ENCODE results near the gene SAMD9. TPM values are rescaled to one million over a fixed set of nuclear protein-coding genes. Genes with fewer than 3 reads are reported as not detected.

Gene SAMD9
- total RNA-seq, 1 experiment from 2014 or later = 74.8 TPM

- no peaks in the 10 kb centered on the region for H3K27me3 Mint-ChIP-seq (ENCODE audit: unreplicated experiment)
- intact Hi-C loops (cut with micrococcal nuclease; ENCODE audit: unreplicated experiment) = no loop called here
- peaks cover 16% of the 10 kb centered on the region for H3K36me3 Mint-ChIP-seq (ENCODE audit: insufficient read depth, unreplicated experiment)
- CTCF ChIA-PET = no interaction called here
- H3K9me3 Mint-ChIP-seq (ENCODE audit: low read depth, unreplicated experiment) = peaks cover 12% of the 10 kb centered on the region
- H3K4me1 Mint-ChIP-seq (ENCODE audit: low read depth, unreplicated experiment) = peaks cover 34% of the 10 kb centered on the region
- H3K4me3 Mint-ChIP-seq (ENCODE audit: low read depth, unreplicated experiment) = peak overlapping the region; percentile 15
- no peak for TF ChIP-seq CTCF (IDR thresholded peaks at IDR 0.05; ENCODE audit: unreplicated experiment)
- peak overlapping the region; percentile 78 for H3K27ac Mint-ChIP-seq (ENCODE audit: unreplicated experiment)
- no TSS peak for BruUV-seq (replicated peaks)
- no peak for DNase-seq
These were observed 3.1 kb upstream of the SAMD9 start for GRCh38 chr7:93120592-93121549.

GRCh38 chr7:93119191-93119905 lies 1.6 kb upstream of the SAMD9 start:
- peaks cover 32% of the 10 kb centered on the region for H3K36me3 Mint-ChIP-seq (ENCODE audit: insufficient read depth, unreplicated experiment)
- peak overlapping the region; percentile 15 for H3K4me3 Mint-ChIP-seq (ENCODE audit: low read depth, unreplicated experiment)
- TF ChIP-seq CTCF (IDR thresholded peaks at IDR 0.05; ENCODE audit: unreplicated experiment) = no peak
- H3K9me3 Mint-ChIP-seq (ENCODE audit: low read depth, unreplicated experiment) = peaks cover 11% of the 10 kb centered on the region
- peak overlapping the region; percentile 78 for H3K27ac Mint-ChIP-seq (ENCODE audit: unreplicated experiment)
- H3K27me3 Mint-ChIP-seq (ENCODE audit: unreplicated experiment) = no peaks in the 10 kb centered on the region
- intact Hi-C loops (cut with micrococcal nuclease; ENCODE audit: unreplicated experiment) = loop anchor here (2.0 kb wide), 2 partner anchors 27 to 113 kb away; partner anchors contain the start of gene VPS50
- CTCF ChIA-PET = no interaction called here
- no TSS peak for BruUV-seq (replicated peaks)
- H3K4me1 Mint-ChIP-seq (ENCODE audit: low read depth, unreplicated experiment) = peaks cover 49% of the 10 kb centered on the region
- DNase-seq = peak; percentile 67

- Mint-ChIP-seq H3K27ac (ENCODE audit: unreplicated experiment) (peak overlapping the region; percentile 70), H3K4me1 (ENCODE audit: low read depth, unreplicated experiment) (peaks cover 54% of the 10 kb centered on the region), H3K27me3 (ENCODE audit: unreplicated experiment) (no peaks in the 10 kb centered on the region), H3K36me3 (ENCODE audit: insufficient read depth, unreplicated experiment) (peaks cover 45% of the 10 kb centered on the region), H3K9me3 (ENCODE audit: low read depth, unreplicated experiment) (peaks cover 5% of the 10 kb centered on the region), H3K4me3 (ENCODE audit: low read depth, unreplicated experiment) (peak overlapping the region; percentile 75)
- no peak for TF ChIP-seq CTCF (IDR thresholded peaks at IDR 0.05; ENCODE audit: unreplicated experiment)
- DNase-seq = peak; percentile 8
- intact Hi-C loops (cut with micrococcal nuclease; ENCODE audit: unreplicated experiment) = no loop called here
- TSS peak; percentile 59 for BruUV-seq (replicated peaks)
- CTCF ChIA-PET = interaction anchor here (1.1 to 1.7 kb wide), 4 partner anchors 13 to 114 kb away, joined by 3 to 8 read pairs (median 3); no protein-coding TSS in a partner anchor
These were observed 452 bp downstream of the SAMD9 start for GRCh38 chr7:93117327-93117726.

- no peak for TF ChIP-seq CTCF (IDR thresholded peaks at IDR 0.05; ENCODE audit: unreplicated experiment)
- CTCF ChIA-PET = no interaction called here
- Mint-ChIP-seq H3K9me3 (ENCODE audit: low read depth, unreplicated experiment) (peaks cover 9% of the 10 kb centered on the region), H3K36me3 (ENCODE audit: insufficient read depth, unreplicated experiment) (peaks cover 45% of the 10 kb centered on the region), H3K27ac (ENCODE audit: unreplicated experiment) (peak overlapping the region; percentile 70), H3K27me3 (ENCODE audit: unreplicated experiment) (no peaks in the 10 kb centered on the region), H3K4me1 (ENCODE audit: low read depth, unreplicated experiment) (peaks cover 45% of the 10 kb centered on the region), H3K4me3 (ENCODE audit: low read depth, unreplicated experiment) (peak overlapping the region; percentile 75)
- BruUV-seq (replicated peaks) = no TSS peak
- peak; percentile 29 for DNase-seq
- intact Hi-C loops (cut with micrococcal nuclease; ENCODE audit: unreplicated experiment) = no loop called here
These were observed 2.0 kb downstream of the SAMD9 start for GRCh38 chr7:93115796-93116195.

Measured in Calu3 (cell line).